Right lobe of liver (tissue), 4 donors: ENCODE results near the gene PARVB.

Experiments used
- CTCF ChIP-seq, 4 donors: fragments of 200-600 bp in 3 of 4; fragments of 450-650 bp in 1 of 4; IDR thresholded peaks; one replicate each; pipeline versions ENCODE4 v1.5.1 to v1.8.0; 2016 to 2022; ENCODE audit warnings: antibody characterized with exemption in 4 of 4, mild to moderate bottlenecking in 2 of 4
- POLR2A ChIP-seq: fragments of 450-650 bp; IDR thresholded peaks from one replicate; pipeline ENCODE4 v1.6.1; 2017; ENCODE audit warnings: antibody characterized with exemption, mild to moderate bottlenecking
- donor health status: DM: no; HTN: no; CAD: no.
- donor health status: DM: no; HTN: no; CAD: no.
- donor health status: DM: no; HTN: yes; CAD: no.

DNA sequence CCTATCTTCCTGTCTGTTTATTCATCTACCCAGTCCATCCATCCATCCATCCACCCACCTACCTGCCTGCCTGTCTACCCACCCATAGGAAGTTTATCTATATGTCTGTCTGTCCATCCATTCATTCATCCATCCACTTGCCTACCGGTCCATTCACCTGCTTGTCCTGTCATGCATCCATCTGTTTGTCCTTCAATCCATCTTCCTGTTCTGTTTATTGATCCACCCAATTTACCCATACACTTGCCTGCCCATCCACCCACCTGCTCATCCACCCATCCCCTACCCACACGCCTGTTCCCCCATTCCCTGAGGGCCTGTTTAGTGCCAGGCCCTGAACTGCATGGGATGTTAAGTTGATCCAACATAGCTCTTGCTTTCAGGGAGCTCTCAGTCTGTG is 175.1 kb downstream of the PARVB start:
- TF ChIP-seq CTCF (IDR thresholded peaks at IDR 0.05) = no peak
- no peak for TF ChIP-seq POLR2A
